Stimulated activated naive CD8-positive, alpha-beta T cell treated with anti-CD3 and anti-CD28 coated beads, Interleukin-15, Interleukin-2, amounts not matched to agents 100 U/mL and 50 U/mL, for 24 hours (primary cell): ENCODE measurements around the gene ELP4.
"Not testable (repeated sequence)": the region's sequence is repeated elsewhere in the genome, so short reads cannot be mapped to it uniquely, and the experiment has no call there.

Experiments used
- ATAC-seq: fragments of 150-1000 bp; cut with Tn5 transposase; one replicate; pipeline ENCODE4 v1.10.0; 2021
- DNase-seq: peaks from one replicate; pipeline ENCODE4 v3.0.0; 2021

The ELP4 gene

DNA sequence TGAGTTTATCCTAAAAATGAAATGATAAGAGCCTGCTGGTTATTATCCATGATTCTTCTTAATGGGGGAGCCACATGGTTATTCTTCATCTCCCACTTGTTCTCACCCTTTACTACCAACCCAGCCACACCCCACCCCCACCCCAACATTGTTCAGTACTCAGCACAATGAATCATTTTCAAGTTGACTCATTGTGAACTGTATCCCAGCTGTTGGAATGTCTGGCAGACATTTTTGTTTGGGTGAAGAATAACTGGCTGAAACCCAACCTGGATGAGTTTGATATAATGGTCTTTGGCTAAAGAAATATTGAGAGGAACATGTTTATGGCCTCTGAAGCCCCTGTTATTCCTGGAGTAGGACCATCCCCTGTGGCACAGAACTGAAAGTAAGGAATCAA, 136.2 kb downstream of the ELP4 start:
- DNase-seq (no peak), ATAC-seq (no peak)

DNA sequence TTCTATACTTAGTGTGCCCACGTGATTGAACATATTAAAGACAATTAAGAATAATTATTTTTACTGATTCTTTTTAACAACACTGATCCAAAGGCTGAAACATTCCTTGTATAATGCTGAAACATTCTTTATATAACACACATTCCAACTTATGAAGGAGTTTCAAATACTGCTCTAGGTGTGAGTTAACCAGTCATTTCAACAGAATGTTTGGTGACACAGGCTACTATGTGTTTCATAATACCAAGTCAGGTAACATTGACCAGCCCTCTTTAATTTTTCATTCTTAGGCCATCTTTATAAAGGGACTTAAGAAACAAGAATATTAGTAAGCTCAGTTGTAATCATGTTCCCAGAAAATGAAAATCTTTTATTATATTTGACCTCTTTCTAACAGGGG, 136.6 kb downstream of the ELP4 start:
- ATAC-seq (no peak), DNase-seq (no peak)

- DNase-seq = no peak
- no peak for ATAC-seq
Measured at GRCh38 chr11:31649129-31649966, 139.8 kb downstream of the ELP4 start.

DNA sequence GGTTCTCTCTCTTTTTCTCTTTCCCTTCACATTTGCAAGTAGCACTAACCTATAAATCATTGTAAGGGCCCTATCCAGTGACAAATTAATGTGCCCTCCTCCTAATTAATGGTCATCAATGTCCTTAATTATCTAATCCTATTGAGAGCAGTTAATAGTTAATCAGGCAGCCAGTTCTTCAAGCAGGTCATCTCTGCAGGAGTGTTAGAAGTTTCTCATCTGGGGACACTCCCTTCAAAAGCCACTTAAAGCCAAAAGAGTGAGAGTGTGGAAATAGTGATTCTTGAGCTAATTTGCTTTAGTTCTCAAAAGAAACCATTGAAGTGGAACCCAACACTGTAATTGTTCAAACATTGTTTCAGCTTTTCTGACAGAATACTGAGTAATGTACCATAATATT, 141.6 kb downstream of the ELP4 start:
- ATAC-seq (no peak), DNase-seq (no peak)

DNA sequence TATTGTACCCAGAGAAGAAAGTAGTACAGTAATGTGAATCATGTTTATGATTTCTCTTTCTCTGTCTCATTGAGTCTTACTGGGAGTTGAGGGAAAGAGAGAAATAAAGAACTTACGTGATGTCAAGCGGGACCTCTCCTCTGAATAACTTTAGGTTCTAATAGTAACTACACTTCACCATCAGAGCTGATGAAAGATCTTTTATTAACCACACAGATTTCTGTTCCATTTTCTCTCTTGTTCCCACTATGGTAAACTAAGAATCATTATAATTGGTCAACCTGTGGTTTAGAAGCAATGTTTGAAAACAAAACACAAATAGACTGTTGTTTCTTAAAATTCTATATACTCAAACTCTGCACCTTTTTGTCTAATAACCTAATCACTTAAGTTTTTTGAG, 142.3 kb downstream of the ELP4 start:
- DNase-seq = no peak
- no peak for ATAC-seq

- DNase-seq (no peak), ATAC-seq (no peak)
Measured at GRCh38 chr11:31652528-31652927, 143.0 kb downstream of the ELP4 start.

DNA sequence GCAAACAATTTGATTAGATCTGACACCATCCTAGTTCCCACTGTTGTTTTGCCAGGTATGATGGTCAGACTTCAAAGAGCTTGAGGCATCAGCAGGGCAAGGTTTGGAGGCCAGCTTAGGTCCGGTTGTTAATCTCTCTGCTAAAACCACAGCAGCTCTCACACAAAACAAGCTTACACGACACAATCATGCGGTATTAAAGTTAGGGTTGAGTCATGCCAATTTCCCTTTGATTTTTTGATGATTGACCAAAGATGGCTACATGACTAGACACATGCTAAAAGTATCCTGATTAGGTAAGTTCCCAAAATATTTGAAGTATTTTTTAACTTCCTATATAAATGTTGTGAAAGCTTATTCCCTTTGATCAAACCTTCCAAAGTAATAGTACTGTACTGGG, 145.9 kb downstream of the ELP4 start:
- ATAC-seq = no peak
- DNase-seq = no peak

DNA sequence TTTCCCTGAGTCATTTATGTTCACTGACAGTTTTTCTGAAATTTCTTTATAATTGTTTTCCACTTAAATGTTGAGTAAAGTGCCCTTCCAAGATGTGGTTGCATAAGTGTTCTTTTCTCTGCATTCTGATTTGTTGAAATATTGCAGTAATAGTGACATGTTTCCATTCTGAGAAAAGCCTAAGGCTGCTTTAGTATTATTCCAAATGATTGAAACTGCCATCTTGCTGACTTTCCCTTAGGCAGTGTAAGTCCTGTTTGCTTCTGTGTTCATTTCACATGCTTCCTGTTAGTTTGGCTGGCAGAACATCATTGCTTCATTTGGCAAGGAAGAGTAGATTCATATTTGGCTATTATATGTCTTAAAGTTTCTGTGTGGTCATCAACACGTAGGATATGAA, 146.5 kb downstream of the ELP4 start:
- no peak for ATAC-seq
- no peak for DNase-seq

DNA sequence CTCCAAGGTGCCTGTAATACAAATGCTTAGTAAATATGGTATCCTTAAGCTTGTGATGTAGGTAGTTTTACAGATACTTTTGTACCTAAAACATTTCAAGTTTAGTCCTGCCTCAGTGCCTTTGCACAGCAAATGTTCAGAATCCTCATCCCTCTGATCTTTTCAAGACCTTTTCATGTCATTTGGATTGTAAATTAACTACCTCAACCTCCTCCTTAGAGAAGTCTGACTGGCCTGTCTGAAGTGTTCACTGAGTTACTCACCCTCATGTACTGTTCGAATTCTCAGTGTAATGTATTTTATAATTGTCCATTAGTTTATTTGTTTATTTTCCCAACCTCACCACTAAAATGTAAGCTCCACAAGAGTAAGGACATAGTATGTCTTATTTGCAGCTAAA, 147.5 kb downstream of the ELP4 start:
- DNase-seq = no peak
- no peak for ATAC-seq

GRCh38 chr11:31664129-31664528, 154.6 kb downstream of the ELP4 start:
- ATAC-seq (no peak), DNase-seq (no peak)

DNA sequence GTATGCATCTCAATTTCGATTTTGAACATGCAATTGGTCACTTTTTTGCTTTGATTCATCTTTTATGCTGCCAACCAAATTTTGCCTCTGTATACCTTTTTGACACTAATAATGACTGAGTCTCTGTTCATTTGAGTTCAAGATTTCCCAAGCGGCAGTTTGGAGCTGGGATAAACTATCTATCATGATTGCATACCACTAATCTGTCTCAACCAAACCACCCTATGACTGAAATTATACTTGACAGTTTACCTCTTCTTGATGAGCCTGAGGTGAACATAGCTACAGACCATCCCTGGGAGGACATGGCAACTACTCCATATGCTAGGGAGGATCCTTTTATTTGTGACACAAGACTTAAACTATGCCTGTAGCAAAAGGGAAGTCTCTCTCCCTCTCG, 155.4 kb downstream of the ELP4 start:
- DNase-seq = no peak

GRCh38 chr11:31671681-31672080, 162.1 kb downstream of the ELP4 start:
- ATAC-seq (no peak), DNase-seq (no peak)

More for the DNA sequence above, 155.4 kb downstream of the ELP4 start:
- no peak for ATAC-seq

GRCh38 chr11:31673108-31673507, 163.5 kb downstream of the ELP4 start:
- ATAC-seq, DNase-seq: not testable (repeated sequence)

- DNase-seq (no peak), ATAC-seq (no peak)
Measured at GRCh38 chr11:31676280-31676982, 166.9 kb downstream of the ELP4 start.

DNA sequence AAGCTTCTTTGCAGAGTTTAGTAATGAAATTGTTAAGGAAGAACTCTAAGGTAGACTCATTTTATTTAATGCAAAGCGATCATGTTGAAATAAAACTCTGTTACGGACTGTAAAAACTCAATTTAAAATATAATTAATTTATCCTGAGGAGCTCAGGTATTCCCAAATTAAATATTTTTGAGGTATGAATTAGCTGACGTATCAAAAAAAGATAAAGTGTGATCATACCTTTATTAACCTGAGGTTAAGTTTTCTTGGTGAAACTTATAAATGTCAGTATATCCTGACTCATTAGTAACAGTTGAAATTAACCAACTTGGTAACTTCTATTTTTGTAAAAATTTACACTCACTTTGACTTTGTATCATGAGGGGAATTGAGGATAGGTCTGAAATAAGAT, 171.2 kb downstream of the ELP4 start:
- DNase-seq (no peak), ATAC-seq (no peak)

GRCh38 chr11:31687256-31687655, 177.7 kb downstream of the ELP4 start:
- no peak for ATAC-seq
- no peak for DNase-seq

- DNase-seq (no peak), ATAC-seq (no peak)
Measured at GRCh38 chr11:31687861-31688260, 178.3 kb downstream of the ELP4 start.

GRCh38 chr11:31689559-31689958, 180.0 kb downstream of the ELP4 start:
- ATAC-seq (no peak), DNase-seq (no peak)

- no peak for ATAC-seq
Measured at GRCh38 chr11:31690041-31690440, 180.5 kb downstream of the ELP4 start.

DNA sequence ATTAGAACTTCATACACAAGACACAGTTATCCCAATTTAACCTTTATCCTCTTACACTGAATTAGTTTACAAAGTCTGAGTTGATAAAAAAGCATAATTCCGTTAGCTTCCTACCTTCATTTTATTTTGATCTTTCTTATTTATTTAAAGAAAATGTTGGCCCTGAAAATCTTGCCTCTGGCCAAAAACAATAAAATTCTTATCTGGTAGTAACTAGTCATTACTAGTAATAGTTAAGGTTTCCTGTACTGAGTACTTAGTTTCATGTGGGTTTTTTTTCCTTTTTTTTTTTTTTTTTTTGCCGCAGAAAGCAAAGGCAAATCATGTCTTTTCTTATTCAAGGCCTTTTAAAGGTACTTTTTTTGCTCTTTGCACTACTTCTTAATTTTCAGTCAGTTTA, 180.9 kb downstream of the ELP4 start:
- ATAC-seq (no peak), DNase-seq (no peak)

More at GRCh38 chr11:31690041-31690440, 180.5 kb downstream of the ELP4 start:
- DNase-seq = no peak

DNA sequence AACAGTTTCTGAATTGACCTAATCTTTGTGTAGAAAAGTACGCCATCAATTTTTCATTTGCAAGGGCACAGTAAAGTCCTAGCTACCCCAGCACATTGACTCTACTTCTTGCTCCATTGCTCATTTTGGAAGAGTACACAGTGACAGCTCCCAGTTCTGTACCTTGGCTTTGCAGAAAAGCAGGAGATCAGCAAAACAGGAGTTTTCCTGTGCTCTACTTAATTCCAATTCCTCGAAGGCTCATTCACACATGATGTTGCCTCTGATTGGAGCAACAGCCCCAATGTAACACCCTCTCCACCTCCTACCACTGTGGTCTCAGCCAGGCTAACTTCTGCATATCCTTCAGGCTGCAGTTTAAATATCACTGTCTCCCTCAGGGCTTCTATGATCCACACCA, 182.9 kb downstream of the ELP4 start:
- DNase-seq (no peak), ATAC-seq (no peak)

DNA sequence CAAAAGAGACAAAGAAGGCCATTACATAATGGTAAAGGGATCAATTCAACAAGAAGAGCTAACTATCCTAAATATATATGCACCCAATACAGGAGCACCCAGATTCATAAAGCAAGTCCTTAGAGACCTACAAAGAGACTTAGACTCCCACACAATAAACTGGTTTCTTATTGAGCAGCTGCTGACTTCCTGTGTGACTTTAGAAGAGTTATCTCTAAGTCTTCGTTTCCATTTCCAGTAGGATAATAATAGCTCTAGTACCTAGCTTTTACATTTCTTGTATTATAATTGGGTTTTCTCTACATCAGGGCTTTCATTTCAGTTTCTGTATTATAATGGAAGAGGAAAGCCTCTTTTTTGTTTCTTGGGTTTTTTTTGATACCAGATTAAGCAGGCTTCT, 187.5 kb downstream of the ELP4 start:
- ATAC-seq, DNase-seq: not testable (repeated sequence)

DNA sequence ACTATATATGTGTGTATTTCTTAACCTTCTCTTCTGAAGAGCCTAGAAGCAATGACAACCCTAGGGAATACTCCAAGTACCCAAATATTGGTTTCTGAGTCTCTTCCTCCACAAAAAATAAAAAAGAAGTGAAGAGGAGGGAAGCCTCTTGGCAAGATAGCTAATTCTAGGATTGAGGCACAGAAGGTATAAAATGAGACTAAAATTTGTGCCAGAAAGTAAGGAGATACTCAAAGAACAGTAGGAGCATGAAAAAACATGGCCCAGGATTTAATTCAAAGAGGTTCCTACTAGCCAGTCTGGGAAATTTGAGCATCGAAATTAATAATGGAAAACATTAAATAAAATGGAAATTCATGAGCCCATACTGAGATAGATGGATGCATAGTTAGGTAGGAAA, 189.5 kb downstream of the ELP4 start:
- DNase-seq (no peak), ATAC-seq (no peak)

DNA sequence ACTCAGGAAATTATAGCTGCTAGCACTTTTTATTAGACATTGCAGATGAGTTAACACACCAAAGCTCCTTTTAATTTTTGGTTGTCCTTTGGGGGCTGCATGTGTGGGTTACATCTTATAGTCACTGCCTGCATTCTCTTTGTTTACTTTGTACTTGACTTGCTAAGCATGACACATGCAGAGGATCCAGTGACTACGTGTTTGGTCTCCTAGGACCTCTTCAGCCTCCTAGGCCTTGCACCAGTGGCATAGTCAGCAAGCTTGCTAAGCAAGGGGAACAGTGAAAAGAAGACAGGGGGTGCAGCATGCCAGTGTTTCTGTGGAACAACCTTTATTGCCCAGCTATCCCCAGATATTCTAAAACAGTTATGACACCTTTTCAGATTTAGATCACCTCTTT, 193.4 kb downstream of the ELP4 start:
- ATAC-seq (no peak), DNase-seq (no peak)
